Measurements from ENCODE around the gene KYAT1. TPM values are rescaled to one million over a fixed set of nuclear protein-coding genes. Genes with fewer than 3 reads are reported as not detected.

Gene KYAT1
- total RNA-seq, 1 experiment from 2014 or later, result 7.5 TPM

DNA sequence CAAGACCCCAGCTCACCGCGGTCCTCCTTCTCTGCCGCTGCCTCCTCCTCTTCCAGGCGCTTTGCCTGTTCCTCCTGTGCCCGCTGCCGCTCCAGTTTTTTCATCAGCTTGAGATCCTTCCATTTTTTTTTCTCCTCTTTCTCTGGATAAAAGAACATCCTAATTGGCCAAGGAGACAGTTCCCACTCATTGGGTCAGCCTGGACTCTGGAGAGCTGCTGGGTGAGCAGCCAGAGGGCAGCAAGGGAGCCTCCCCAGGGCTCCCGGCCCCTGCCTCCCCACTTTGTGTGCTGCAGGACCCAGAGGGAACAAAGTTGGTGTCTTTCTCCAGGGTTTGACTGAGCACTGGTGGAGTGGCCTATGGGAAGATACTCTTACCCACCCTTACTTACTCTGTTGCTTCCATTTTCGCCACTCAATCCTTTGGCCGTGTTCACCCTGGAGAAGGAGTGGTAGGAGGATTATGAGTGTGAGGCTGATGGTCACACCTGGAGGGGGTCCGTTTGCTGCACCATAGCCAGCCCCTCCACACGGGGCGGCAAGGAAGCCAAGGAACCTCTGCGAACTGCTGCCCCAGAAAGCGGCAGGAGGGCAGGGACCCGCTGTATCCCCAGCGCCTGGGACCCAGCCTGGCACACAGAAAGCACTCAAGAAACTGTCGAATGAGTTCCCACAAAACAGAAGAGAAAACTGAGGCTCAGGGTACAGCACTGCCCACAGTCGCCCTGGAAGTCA is 52.9 kb downstream of the KYAT1 start:
- DNase-seq (ENCODE audit: low read depth, low spot score), result no peak
- in situ Hi-C loops (cut with HindIII; ENCODE audit: low pct_unique_long_range_greater_than_20kb, low sequenced_read_pairs), result no loop called here

DNA sequence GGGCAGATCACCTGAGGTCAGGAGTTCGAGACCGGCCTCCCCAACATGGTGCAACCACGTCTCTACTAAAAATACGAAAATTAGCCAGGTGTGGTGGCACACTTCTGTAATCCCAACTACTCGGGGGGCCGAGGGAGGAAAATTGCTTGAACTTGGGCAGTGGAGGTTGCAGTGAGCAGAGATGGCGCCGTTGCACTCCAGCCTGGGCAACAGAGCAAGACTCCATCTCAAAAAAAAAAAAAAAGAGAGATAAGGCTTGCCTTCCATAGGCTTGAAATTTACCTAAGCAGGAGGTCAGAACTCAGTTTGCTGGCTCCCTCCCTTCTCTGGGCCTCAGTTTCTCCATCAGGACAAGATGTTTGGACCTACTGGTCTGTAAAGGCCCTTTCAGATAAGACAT is 53.5 kb downstream of the KYAT1 start:
- in situ Hi-C loops (cut with HindIII; ENCODE audit: low pct_unique_long_range_greater_than_20kb, low sequenced_read_pairs), result no loop called here
- DNase-seq (ENCODE audit: low read depth, low spot score), result no peak

DNA sequence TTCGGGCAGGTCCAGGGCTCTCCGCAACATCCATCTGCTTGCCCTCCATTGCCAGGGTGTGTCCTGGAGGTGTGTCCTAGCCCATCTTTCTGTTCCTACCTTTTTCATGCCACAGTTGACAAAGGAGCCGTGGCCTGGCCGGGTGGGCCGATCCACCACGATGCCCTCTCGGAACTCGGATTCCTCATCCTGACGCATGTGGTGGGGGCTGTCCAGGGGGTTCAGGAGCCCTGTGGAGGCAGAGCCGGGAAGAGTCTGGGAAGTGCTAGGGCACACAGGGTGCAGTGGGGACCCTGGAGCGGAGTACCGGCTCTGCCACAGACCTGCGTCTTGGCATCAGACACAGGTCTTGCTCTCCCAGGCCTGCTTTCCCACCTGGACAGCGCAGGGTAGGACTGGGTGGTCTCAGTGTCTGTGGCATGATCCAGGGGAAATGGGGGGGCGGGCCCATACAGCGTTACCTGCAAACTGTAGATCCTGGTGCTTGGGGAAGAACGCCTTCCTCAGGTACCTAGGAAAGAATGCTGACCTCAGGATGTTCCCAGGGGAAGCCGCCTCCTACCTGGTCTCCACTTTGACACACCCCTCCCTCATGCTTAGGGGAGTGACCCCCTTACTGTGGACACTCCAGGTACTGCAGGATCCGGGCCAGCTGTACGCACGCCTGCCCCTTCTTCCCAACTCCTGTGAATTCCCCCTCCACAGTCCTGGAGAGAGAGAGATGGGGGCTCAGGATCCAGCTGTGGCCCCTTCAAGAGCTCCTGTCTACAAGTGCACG is 55.6 kb downstream of the KYAT1 start:
- no peak for DNase-seq (ENCODE audit: low read depth, low spot score)
- in situ Hi-C loops (cut with HindIII; ENCODE audit: low pct_unique_long_range_greater_than_20kb, low sequenced_read_pairs), result no loop called here

DNA sequence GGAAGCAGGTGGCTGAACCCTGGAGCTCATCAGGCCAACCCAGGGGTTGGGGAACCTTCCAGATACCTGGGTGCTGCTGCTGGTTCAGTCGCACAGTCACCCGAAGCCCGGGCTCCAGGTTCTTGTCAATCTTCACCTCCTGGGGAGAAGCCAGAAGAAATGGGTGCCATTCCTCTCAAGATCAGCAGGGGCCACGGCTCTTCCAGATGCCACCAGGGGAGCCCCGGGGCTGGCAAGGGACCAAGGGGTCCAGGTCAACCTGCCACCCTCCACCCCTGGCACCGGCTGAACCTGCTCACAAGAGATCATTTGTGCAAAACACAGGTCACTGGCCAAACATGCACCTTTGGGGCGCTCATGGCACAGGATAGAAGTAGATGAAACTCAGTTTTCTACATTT is 56.8 kb downstream of the KYAT1 start:
- no peak for DNase-seq (ENCODE audit: low read depth, low spot score)
- in situ Hi-C loops (cut with HindIII; ENCODE audit: low pct_unique_long_range_greater_than_20kb, low sequenced_read_pairs), result no loop called here

DNA sequence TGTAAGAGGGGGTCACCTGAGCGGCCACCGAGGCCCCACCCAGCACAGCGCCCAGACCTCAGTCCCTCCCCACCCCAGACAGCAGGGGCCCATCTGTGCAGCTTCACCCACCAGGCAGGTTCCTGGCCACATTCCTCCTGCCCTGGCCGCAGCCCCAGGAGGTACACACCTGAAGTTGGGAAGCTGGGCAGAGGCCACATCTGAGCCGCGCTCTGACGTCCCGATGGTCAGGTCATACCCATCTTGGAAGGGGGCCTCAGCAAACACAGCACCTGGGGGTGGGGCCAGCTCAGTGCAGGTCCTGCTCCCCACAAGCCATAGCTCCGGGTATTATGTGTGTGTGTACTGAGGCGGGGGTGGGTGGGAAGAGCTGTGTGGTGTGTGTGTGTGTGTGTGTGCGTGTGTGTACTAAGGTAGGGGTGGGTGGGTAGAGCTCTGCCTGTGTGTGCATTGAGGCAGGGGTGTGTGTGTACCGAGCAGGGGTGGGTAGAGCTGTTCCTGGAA is 57.8 kb downstream of the KYAT1 start:
- in situ Hi-C loops (cut with HindIII; ENCODE audit: low pct_unique_long_range_greater_than_20kb, low sequenced_read_pairs), result no loop called here
- DNase-seq (ENCODE audit: low read depth, low spot score), result no peak

DNA sequence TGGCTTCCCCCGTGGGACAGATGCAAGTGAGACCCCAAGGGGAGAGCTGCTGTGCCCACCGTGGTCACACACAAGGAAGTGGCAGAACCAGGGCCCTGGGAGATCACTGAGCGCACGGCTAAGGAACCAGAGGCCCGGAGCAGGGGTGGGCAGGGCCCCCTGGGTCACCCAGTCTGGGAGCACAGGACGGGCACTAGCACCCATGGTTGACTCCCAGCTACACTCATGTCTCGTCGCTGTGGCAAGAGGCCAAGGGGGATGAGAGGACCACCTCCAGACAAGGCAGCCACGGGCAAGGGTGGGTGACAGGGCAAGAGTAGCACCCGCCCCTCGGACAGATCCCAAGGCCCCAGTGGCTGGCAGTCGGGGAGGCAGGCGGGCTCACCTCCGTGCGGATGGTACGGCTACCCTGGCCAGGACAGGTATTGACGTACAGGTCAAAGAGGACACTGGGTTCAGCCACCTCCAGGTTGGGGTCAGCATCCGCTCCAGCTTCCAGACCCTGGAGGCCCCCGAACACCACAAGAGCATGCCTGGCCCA is 58.3 kb downstream of the KYAT1 start:
- DNase-seq (ENCODE audit: low read depth, low spot score), result no peak
- in situ Hi-C loops (cut with HindIII; ENCODE audit: low pct_unique_long_range_greater_than_20kb, low sequenced_read_pairs), result no loop called here

DNA sequence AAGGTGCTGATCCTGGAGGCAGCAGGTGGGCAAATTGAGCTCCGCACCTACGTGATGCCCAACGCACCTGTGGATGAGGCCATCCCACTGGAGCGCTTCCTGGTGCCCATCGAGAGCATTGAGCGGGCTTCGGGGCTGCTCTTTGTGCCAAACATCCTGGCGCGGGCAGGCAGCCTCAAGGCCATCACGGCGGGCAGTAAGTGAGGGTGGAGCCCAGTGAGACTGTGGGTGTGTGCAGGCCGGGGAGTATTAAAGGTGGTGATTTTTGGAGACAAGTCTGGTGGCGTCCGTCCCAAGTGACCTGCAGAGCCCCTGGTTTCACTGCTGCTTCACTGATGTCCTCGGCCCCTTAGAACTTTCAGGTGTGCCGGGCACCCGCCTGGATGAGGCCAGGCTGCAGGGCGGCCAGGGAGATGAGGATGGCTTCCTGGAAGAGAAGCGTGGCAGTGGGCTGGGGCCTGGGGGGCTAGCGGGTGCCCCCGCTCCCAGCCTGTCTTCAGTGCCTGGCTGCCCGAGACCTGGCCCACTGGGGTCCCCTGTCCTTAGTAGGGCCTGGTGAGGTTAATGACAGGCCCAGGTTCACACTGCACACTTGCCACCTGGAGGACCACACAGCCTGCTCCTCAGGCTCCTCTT is 59.2 kb downstream of the KYAT1 start:
- in situ Hi-C loops (cut with HindIII; ENCODE audit: low pct_unique_long_range_greater_than_20kb, low sequenced_read_pairs), result no loop called here
- DNase-seq (ENCODE audit: low read depth, low spot score), result no peak

DNA sequence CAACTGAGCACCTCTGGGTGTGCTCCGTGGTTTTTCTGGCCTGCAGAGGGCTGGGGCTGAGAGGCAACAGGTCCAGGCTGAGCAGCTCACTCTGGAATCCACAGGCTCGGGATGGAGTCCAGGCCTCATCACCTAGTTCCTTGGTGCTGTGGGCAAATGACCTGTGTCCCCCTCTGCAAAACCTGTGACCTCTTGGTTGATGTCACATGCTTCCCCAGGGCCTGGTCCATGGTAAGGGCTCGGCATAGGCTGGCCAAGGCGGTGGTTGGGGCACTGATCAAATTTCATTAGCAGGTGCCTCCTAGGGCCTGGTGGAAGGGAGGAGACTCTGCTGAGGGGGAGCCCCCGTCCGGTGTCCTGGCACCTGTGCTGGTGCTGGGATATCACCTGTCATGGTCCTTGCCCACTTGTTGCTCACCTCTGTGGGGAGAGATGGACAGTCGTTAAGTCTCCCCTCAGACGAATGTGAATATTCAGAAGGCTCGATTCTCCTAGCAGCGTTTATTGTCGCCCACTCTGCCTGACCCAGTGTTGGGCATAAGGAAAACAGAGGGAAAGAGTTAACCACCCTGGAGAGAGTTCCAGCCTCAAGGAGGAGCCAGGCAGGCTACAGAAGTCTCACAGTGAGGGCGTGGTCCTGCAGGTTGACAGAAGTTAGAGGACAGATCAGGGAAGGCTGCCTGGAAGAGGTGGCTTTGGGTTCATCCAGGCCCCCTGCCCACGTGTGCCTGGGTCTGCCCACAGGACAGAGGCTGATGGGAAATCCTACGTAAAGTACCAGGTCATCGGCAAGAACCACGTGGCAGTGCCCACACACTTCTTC is 60.0 kb downstream of the KYAT1 start:
- no peak for DNase-seq (ENCODE audit: low read depth, low spot score)
- in situ Hi-C loops (cut with HindIII; ENCODE audit: low pct_unique_long_range_greater_than_20kb, low sequenced_read_pairs), result no loop called here

DNA sequence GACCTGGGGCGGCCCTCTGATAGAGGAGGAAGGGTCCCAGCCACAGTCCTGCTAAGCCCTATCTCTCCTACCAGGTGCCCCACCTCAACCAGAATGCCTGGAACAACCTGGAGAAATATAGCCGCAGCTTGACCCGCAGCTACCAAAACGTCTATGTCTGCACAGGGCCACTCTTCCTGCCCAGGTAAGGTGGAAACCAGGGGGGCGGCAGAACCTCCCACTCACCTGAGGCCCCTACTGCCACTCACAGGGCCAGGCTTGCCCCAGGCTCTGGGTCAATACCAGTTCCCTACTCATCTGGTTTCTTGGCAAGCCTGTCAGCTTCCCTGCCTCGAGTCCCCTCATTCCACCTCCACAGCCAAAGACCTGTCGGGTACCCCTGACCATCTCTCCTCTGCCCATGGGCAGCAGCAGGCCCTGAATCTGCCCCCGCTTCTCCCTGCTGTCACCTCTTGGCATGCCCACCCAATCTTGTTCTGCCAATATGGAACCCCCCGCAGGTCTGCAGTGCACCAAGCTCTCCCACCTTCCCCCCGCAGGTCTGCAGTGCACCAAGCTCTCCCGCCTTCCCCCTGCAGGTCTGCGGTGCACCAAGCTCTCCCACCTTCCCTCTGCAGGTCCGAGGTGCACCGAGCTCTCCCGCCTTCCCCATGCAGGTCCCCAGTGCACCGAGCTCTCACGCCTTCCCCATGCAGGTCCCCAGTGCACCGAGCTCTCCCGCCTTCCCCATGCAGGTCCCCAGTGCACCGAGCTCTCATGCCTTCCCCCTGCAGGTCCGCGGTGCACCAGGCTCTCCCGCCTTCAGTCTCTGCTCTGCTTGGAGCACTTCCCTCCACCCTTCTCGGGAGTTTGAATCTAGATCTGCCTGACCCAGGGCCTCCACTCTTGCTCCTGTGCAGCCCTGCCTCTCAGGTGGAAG is 60.8 kb downstream of the KYAT1 start:
- in situ Hi-C loops (cut with HindIII; ENCODE audit: low pct_unique_long_range_greater_than_20kb, low sequenced_read_pairs), result no loop called here
- no peak for DNase-seq (ENCODE audit: low read depth, low spot score)

DNA sequence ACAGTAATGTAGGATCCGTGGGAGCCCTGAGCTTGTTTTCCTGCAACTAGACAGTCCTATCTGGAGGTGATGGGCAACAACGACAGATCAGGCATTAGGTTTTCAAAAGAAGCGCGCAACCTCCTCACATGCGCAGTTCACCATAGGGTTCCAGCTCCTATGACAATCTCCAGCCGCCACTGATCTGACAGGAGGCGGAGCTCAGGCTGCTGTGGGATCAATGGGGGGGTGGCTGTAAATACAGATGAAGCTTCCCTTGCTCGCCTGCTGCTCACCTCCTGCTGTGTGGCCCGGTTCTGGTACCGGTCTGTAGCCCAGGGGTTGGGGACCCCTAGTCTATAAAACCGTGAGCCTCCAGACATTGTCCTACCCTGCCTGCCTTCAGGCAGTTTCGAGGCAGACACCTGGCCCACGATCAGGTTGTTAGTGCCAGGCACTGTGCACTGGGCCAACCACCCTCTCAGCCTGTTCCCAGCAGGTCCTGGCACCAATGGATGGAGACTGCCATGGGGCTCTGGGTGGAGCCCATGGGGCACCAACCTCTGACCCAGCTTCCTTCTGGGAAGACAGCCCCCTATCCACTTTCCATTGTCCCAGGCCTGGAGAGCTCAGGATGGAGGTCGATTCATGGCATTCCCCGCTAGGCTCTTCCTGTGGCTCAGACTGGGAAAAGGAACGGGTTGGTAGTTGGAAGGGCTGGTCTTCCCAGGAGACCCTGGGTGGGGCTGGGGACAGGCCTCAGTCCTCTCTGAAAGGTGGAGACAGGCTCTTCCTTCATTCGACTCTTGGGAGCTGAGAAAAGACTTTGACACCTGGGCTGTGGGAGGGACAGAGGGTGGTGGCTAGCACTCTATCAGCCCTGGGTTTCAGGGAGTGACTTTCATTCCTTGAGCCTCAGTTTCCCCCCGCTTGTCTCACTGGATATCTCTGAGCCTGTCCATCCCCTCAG is 61.8 kb downstream of the KYAT1 start:
- in situ Hi-C loops (cut with HindIII; ENCODE audit: low pct_unique_long_range_greater_than_20kb, low sequenced_read_pairs), result no loop called here
- no peak for DNase-seq (ENCODE audit: low read depth, low spot score)

DNA sequence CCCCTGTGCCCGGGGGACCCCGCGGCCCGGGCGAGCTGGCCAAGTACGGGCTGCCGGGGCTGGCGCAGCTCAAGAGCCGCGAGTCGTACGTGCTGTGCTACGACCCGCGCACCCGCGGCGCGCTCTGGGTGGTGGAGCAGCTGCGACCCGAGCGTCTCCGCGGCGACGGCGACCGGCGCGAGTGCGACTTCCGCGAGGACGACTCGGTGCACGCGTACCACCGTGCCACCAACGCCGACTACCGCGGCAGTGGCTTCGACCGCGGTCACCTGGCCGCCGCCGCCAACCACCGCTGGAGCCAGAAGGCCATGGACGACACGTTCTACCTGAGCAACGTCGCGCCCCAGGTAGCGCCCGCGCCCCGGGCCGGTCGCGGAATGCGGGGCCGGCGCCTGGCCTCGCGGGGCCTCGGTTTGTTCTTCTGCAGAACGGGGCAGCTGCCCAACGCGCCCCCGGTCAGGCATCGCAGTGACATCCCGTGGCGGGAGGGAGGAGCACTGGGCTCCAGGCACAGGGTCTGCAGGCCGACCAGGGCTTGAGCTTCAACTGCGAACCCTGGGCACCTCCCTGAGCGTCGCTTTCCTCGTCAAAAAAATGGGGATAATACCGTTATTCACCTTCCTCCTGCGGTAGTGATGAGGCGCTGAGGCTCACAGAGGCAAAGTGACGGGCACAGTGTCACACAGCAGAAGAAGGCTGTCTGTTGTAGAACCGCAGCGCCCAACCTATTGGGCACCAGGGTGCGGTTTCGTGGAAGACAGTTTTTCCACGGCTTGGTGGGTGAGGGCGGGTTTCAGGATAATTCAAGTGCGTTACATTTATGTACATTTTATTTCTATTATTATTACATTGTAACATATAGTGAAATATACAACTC is 62.7 kb downstream of the KYAT1 start:
- no peak for DNase-seq (ENCODE audit: low read depth, low spot score)
- in situ Hi-C loops (cut with HindIII; ENCODE audit: low pct_unique_long_range_greater_than_20kb, low sequenced_read_pairs), result no loop called here

DNA sequence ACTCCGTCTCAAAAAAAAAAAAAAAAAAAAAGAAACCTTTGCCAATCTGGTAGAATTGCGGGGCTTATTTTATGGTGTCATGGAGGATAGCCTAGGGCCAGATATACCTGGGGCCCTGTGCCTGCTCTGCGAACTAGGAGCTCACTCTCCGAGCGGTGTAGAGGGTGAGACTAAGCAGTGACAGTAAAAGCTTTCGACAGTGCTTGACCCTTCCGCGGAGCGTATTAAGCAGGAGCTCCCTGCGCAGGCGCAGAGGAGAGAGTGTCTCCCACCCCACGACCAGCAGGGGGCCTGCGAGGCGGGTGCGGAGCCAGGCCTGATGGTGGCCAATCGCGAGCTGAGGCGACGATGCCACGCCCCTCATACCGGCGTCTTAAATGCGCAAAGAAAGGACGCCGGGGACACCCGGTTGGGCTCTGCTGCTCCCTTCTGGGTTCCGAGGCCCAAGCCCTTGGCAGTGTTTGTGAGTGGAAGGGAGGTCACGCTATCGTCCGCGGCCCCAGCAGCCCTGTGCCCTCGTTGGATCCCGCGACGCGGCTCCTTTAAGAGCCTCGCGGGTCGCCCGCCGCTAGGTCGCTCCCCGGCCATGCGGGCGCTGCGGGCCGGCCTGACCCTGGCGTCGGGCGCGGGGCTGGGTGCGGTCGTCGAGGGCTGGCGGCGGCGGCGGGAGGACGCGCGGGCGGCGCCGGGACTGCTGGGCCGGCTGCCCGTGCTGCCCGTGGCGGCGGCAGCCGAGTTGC is 63.5 kb downstream of the KYAT1 start, which contains the start of gene ENDOG:
Gene ENDOG (plus strand): TSS at position 402 of the 740 bp plus-strand sequence. CDS start 185 bp downstream, at position 587.
- DNase-seq (ENCODE audit: low read depth, low spot score), result peak; percentile 97
- in situ Hi-C loops (cut with HindIII; ENCODE audit: low pct_unique_long_range_greater_than_20kb, low sequenced_read_pairs), result no loop called here

DNA sequence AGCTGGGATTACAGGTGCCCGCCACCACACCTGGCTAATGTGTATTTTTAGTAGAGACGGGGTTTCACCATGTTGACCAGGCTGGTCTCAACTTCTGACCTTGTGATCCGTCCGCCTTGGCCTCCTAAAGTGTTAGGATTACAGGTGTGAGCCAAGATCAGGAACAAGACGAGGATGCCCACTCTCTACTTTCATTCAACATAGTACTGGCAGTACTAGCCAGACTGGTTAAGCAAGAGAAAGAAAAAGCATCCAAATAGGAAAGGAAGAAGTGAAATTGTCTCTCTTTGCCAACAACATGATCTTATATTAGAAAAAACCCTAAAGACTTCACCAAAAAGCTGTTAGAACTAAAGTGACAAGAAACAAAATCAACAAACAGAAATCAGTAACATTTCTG is 70.9 kb downstream of the KYAT1 start:
- no peak for DNase-seq (ENCODE audit: low read depth, low spot score)
- in situ Hi-C loops (cut with HindIII; ENCODE audit: low pct_unique_long_range_greater_than_20kb, low sequenced_read_pairs), result no loop called here

DNA sequence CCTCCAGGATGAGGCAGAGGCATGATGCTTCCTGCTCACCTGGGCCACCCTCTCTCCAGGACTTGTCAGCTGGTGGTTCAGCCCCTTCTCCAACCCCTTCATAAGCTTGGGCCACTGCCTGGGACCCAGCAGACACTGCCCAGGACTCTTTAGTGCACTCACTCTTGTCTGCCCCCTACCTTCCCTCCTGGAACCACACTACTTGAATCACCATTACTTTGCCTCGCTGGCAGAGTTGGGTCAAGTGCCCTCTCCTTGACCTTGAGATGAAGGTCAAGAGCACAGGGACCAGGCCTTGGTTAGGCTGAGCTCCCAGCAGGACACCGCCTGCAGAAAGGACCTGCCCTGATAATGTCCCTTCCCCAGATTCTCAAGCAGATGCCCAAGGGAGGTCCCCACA is 71.9 kb downstream of the KYAT1 start:
- in situ Hi-C loops (cut with HindIII; ENCODE audit: low pct_unique_long_range_greater_than_20kb, low sequenced_read_pairs), result no loop called here
- no peak for DNase-seq (ENCODE audit: low read depth, low spot score)
